HepG2 (cell line): Measurements from ENCODE around the gene MAPK8IP3. TPM values are rescaled to one million over a fixed set of nuclear protein-coding genes. Genes with fewer than 3 reads are reported as not detected.

Experiments used
- ATAC-seq: fragments of 200-7000 bp; cut with Tn5 transposase; 3 replicates; pipeline ENCODE4 v1.9.1; 2020; ENCODE audit warnings: mild to moderate bottlenecking, moderate library complexity
- BruUV-seq: library from RNA; stranded (reverse); fragments of 400-500 nt; replicated peaks from 2 replicates; lab custom pipeline; 2021; lab: Mats Ljungman, UMichigan
- CTCF ChIA-PET: fragments of 300-600 bp; formaldehyde crosslinking; extraction: SDS; loops from one replicate; lab custom pipeline; 2021; ENCODE audit warnings: low total read pairs, inconsistent platforms, low intra/inter-chr PET ratio; lab: Yijun Ruan, JAX
- POLR2A ChIA-PET: fragments of 350-600 bp; sonication (Branson Sonifier 250); formaldehyde crosslinking; loops from one replicate; lab custom pipeline; 2020; ENCODE audit warnings: antibody characterized with exemption, inconsistent platforms; lab: Yijun Ruan, JAX
- DNase-seq: peaks from one replicate; pipeline ENCODE4 v3.0.0-alpha.2; 2015; ENCODE audit warnings: low spot score
- FAIRE-seq: peaks from 3 replicates; lab custom pipeline; 2011; peaks lifted over from hg19 to GRCh38; lab: Jason Lieb, UNC
- H2AFZ ChIP-seq: one replicate; pipeline ENCODE4 v1.6.1; 2011; ENCODE audit warnings: low read length, inconsistent platforms
- H3K27ac ChIP-seq: fragments of 300-600 bp; 3 replicates; pipeline ENCODE4 v1.8.0; 2011; ENCODE audit warnings: mixed run types, mild to moderate bottlenecking, mixed read lengths, low read length, inconsistent platforms; ENCODE audit not compliant: insufficient read depth; ENCODE audit errors: extremely low read length
- H3K27me3 ChIP-seq, 2 experiments: fragments of 200-600 bp in 1 of 2; 2 replicates in 1 of 2; 3 replicates in 1 of 2; pipeline versions ENCODE4 v1.6.0 to v1.8.0; 2011; ENCODE audit warnings: low read length in 2 of 2, mild to moderate bottlenecking in 2 of 2, moderate library complexity in 2 of 2, inconsistent platforms in 1 of 2; ENCODE audit not compliant: insufficient read depth in 2 of 2, control insufficient read depth in 1 of 2
- H3K36me3 ChIP-seq, 2 experiments: fragments of 200-600 bp in 1 of 2; replicated peaks in 1 of 2; 2 replicates in 1 of 2; 3 replicates in 1 of 2; pipeline versions ENCODE4 v1.5.1 to v1.8.0; 2011; ENCODE audit warnings: low read length in 2 of 2, inconsistent platforms in 1 of 2; ENCODE audit not compliant: insufficient read depth in 2 of 2, control insufficient read depth in 1 of 2
- H3K4me1 ChIP-seq: 2 replicates; pipeline ENCODE4 v1.5.1; 2012; ENCODE audit warnings: low read length, inconsistent platforms; ENCODE audit not compliant: insufficient read depth
- H3K4me2 ChIP-seq: 2 replicates; pipeline ENCODE4 v1.6.0; 2011; ENCODE audit warnings: low read depth, low read length, inconsistent platforms
- H3K4me3 ChIP-seq, 3 experiments: fragments of 200-600 bp in 1 of 3; sonication (generic), shearing (Covaris generic) in 1 of 3; replicated peaks in 1 of 3; 2 replicates each; pipeline ENCODE4 v1.5.1; 2011 to 2016; ENCODE audit warnings: low read length in 3 of 3, inconsistent platforms in 2 of 3, low read depth in 2 of 3, mild to moderate bottlenecking in 2 of 3, control low read depth in 1 of 3, mixed read lengths in 1 of 3; ENCODE audit not compliant: insufficient read depth in 1 of 3
- H3K79me2 ChIP-seq: one replicate; pipeline ENCODE4 v1.6.1; 2011; ENCODE audit warnings: low read length, inconsistent platforms; ENCODE audit not compliant: insufficient read depth
- H3K9ac ChIP-seq: 2 replicates; pipeline ENCODE4 v1.6.0; 2011; ENCODE audit warnings: mild to moderate bottlenecking, low read depth, low read length, inconsistent platforms; ENCODE audit not compliant: insufficient read depth
- H3K9me3 ChIP-seq: 2 replicates; pipeline ENCODE4 v1.5.1; 2012; ENCODE audit warnings: mild to moderate bottlenecking, low read length
- H4K20me1 ChIP-seq: 2 replicates; pipeline ENCODE4 v1.6.0; 2011; ENCODE audit warnings: inconsistent platforms, mild to moderate bottlenecking, low read length, moderate library complexity; ENCODE audit not compliant: insufficient read depth
- ARID4A ChIP-seq: sonication (generic); formaldehyde crosslinking; IDR thresholded peaks from 2 replicates; pipeline ENCODE4 v1.5.0; 2020; ENCODE audit warnings: mild to moderate bottlenecking, missing genetic modification reagents, borderline replicate concordance
- EZH2 ChIP-seq: conservative IDR thresholded peaks from 2 replicates; pipeline ENCODE4 v1.6.1; 2012; ENCODE audit warnings: mild to moderate bottlenecking, low read depth, low read length, moderate library complexity
- GPBP1L1 ChIP-seq: sonication (generic); formaldehyde crosslinking; IDR thresholded peaks from 2 replicates; pipeline ENCODE4 v1.5.0; 2020; ENCODE audit warnings: mild to moderate bottlenecking, missing genetic modification reagents
- KDM5B ChIP-seq: sonication (generic); formaldehyde crosslinking; IDR thresholded peaks from 2 replicates; pipeline ENCODE4 v1.4.0; 2020; ENCODE audit warnings: missing genetic modification reagents, mild to moderate bottlenecking, borderline replicate concordance
- MED1 ChIP-seq: sonication (generic); formaldehyde crosslinking; IDR thresholded peaks from 2 replicates; pipeline ENCODE4 v1.4.0; 2020; ENCODE audit warnings: missing genetic modification reagents
- TBP ChIP-seq: sonication (generic); formaldehyde crosslinking; IDR thresholded peaks from 2 replicates; pipeline ENCODE4 v1.5.0; 2020; ENCODE audit warnings: missing genetic modification reagents
- ZNF263 ChIP-seq: sonication (generic); formaldehyde crosslinking; IDR thresholded peaks from 2 replicates; pipeline ENCODE4 v1.4.0; 2020; ENCODE audit warnings: missing genetic modification reagents
- ZNF276 ChIP-seq: sonication (generic); formaldehyde crosslinking; IDR thresholded peaks from 2 replicates; pipeline ENCODE4 v1.4.0; 2020; ENCODE audit warnings: mild to moderate bottlenecking, low read depth, missing genetic modification reagents
- ZNF430 ChIP-seq: sonication (generic); formaldehyde crosslinking; IDR thresholded peaks from 2 replicates; pipeline ENCODE4 v1.9.0; 2021; ENCODE audit warnings: mild to moderate bottlenecking, missing genetic modification reagents
- ZNF646 ChIP-seq: sonication (generic); formaldehyde crosslinking; IDR thresholded peaks from 2 replicates; pipeline ENCODE4 v1.9.0; 2021; ENCODE audit warnings: mild to moderate bottlenecking, missing genetic modification reagents
- ZNF720 ChIP-seq: sonication (generic); formaldehyde crosslinking; IDR thresholded peaks from 2 replicates; pipeline ENCODE4 v1.4.0; 2020; ENCODE audit warnings: missing genetic modification reagents
- WGBS: methylation state at CpG from one replicate; pipeline ENCODE4 v1.1.6; 2017; ENCODE audit warnings: low lambda C conversion rate; 5-methylcytosine and 5-hydroxymethylcytosine counted together
- in situ Hi-C: cut with HindIII; loops from 2 replicates; pipeline ENCODE4 v1.10.0; 2017; ENCODE audit warnings: low pct_unique_long_range_greater_than_20kb; ENCODE audit not compliant: extremely low pct_ligation_motif_present
- intact Hi-C: fragments of 100-400 bp; cut with micrococcal nuclease; formaldehyde crosslinking; loops from one replicate; pipeline ENCODE4 v1.10.0; 2022; ENCODE audit not compliant: unreplicated experiment
- polyA plus RNA-seq, 8 experiments: library from polyadenylated mRNA; depleted of rRNA in 3 of 8; stranded (reverse) in 7 of 8; unstranded in 1 of 8; fragments of >200 nt; fragmentation: Illumina TruSeq in 4 of 8; extraction: Trizol in 4 of 8; gene quantifications; 2 replicates each; pipeline versions ENCODE4 v1.2.1 to v1.2.3, GENCODE V29; 2011 to 2016; ENCODE audit warnings: low read depth in 4 of 8, missing spikeins in 1 of 8, mixed read lengths in 1 of 8; ENCODE audit not compliant: insufficient read depth in 1 of 8
- total RNA-seq, 5 experiments: library from RNA; depleted of rRNA; stranded (reverse); fragments of >200 nt; fragmentation: Illumina TruSeq; extraction: Trizol; gene quantifications; 2 replicates each; pipeline ENCODE4 v1.2.3, GENCODE V29; 2016; ENCODE audit warnings: low read depth in 1 of 5

MAPK8IP3 gene
- total and polyA plus RNA-seq, 2 of the 13 experiments (the other 11 are each of a cell fraction or from before 2014, with no cell fraction given): 25.1 to 41.7 TPM

- Histone ChIP-seq H3K27ac (no peak overlapping the region), H3K27me3 (no peaks in the 10 kb centered on the region), H4K20me1 (peaks cover 5% of the 10 kb centered on the region; the same call in 1 of the 2 replicates), H3K4me3 (no peak overlapping the region), H3K9me3 (no peaks in the 10 kb centered on the region), H3K9ac (no peak overlapping the region), H3K4me2 (no peak overlapping the region), H3K79me2 (no peaks in the 10 kb centered on the region), H2AFZ (no peak overlapping the region), H3K4me1 (peaks cover 10% of the 10 kb centered on the region), H3K36me3 (peaks cover 7 to 23% of the 10 kb centered on the region in 2 experiments; a peak in 4 of 5 replicates)
- FAIRE-seq (no peak), ATAC-seq (no peak), DNase-seq (no peak)
- BruUV-seq: no TSS peak
- ChIA-PET POLR2A (interaction anchor here (0.9 kb wide), 1 partner anchor 33 kb away, joined by 4 read pairs; the partner anchor contains the start of genes NUBP2 and SPSB3), CTCF (no interaction called here)
- 96% methylated on average over 9 of the region's 11 CpGs for WGBS
- intact Hi-C loops: no loop called here
- in situ Hi-C loops: no loop called here
- TF ChIP-seq ZNF720 (CRISPR knock-in tag) (no peak), KDM5B (no peak), TBP (CRISPR knock-in tag) (no peak), ZNF263 (no peak), ZNF430 (CRISPR knock-in tag) (no peak), ARID4A (CRISPR knock-in tag) (no peak), GPBP1L1 (no peak), EZH2 (no peak), MED1 (CRISPR knock-in tag) (no peak), ZNF646 (CRISPR knock-in tag) (no peak), ZNF276 (CRISPR knock-in tag) (no peak)
These were observed 109.5 kb downstream of the MAPK8IP3 start for GRCh38 chr16:1815461-1815860.
